ENCODE results near the gene LDLRAD3. TPM values are rescaled to one million over a fixed set of nuclear protein-coding genes. Genes with fewer than 3 reads are reported as not detected.

LDLRAD3 gene
- total RNA-seq, 1 experiment from 2014 or later: 14.6 TPM

DNA sequence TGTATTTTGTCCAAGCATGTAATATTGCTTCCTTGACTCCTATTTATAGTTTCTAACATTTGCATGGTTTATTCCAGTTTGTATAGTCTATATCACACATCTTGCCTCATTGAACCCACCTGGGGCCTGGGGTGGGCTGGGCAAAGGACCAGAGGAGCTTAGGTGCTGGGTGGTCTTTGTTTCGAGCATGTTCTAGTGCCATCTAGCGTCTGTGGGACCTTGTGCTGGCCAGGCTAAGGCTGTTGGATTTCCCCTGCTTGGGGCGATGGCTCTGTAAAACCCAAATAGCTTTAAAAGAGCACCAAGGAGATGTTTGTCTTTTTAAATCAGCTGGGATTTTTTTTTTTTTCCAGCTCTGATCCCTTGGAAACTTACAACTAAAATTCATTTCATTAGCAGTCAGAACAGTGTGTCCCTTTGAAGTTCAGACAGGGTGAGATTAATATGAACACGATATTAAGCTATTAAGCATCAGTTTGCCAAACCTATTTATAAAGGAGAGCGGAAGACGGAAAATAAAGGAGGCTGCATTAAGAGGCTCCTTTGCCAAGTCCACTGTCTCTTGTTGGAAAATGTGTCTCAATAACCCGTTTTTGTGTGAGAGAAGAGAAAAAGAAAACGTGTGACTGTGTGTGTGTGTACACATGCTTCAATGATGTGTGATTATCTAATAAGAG, 188.0 kb downstream of the LDLRAD3 start:
- DNase-seq (ENCODE audit: low spot score): peak; percentile 23

DNA sequence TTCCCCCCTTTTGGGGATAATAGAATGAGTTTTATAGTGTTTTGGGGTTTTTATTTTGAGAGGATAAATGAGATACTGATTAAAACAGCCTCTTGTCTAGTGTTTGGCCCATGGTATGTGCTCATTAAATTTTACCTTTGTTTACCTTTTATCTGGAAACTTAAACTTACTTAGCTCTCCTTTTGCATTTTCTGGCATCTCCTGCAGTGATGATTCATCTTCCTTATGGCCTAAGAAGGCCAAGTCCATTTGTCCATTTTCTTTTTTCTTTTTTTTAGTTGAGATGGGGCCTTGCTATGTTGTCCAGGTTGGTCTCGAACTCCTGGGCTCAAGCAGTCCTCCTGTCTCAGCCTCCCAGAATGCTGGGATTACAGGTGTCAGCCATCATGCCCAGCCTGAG, 189.1 kb downstream of the LDLRAD3 start:
- no peak for DNase-seq (ENCODE audit: low spot score)

DNA sequence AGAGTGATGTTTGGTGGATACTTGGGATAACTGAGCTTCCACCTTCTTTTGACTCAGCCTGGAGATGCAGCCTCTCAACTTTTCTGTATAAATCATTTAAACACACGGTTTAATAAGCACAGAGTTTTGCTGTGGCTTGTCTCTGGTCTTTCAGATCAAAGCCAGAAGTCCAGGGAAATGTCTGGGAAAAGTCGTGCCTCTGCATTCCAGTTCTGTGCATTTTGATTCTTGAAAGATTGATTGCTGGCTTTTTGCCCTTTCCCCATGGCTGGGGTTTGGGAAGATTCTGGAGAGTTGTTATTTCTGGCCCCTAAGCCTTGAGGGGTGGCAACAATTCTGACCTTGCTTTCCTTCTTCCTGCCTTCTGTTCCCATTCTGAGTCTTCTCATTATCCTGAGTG, 191.2 kb downstream of the LDLRAD3 start:
- no peak for DNase-seq (ENCODE audit: low spot score)

DNA sequence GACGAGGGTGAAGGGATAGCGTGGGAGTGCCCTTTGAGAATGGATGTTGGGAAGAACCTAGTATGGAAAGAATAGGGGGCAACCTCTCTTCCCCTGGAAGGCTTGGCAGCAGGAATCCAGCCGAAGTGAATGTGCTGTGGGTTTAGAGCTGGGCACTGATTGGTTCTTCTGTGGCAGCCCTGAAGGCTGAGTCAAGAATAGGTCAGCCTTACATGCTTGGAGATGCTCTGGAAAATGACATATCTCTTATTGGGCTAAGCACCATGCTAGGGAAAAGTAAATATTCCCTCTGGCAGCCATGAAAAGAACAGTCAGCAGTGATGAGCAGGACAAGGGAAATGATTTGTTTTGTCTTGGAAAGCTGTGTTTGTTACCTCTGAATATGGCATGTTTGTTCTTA, 195.9 kb downstream of the LDLRAD3 start:
- no peak for DNase-seq (ENCODE audit: low spot score)

DNA sequence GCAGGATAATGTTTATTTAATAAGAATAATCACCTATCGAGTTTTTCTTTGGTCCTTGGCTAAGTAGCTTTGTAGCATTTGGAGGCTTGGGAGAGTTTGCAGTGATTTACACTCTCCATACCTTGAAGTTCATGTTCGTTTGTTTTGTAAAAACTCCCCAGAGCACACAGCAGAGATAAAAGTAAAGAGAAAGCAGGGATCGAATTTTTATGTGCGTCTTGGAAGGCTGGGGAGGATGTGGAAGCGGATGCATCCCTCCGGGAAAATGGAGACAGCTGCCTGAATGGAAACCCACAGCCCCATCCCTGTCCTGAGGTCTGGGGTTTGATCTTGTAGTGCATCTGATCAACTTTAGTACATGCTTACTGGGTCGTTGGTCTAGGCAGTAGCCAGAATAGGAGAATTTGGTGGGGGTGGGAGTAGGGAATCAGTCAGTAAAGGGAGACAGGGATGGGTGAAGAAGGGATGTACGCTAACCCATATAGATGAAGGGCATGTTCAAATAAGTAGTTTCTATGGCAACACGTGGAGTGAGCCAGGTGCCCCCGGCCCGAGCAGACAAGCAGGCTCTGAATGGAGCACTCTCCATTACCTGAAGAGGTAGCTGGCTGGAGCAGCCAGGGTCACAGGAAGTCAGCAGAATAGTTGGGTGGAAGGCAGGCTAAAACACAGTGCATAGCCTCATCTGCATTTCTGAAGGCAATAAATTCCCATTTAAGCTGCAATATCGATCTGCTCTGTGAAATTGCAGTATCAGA, 197.5 kb downstream of the LDLRAD3 start:
- no peak for DNase-seq (ENCODE audit: low spot score)

DNA sequence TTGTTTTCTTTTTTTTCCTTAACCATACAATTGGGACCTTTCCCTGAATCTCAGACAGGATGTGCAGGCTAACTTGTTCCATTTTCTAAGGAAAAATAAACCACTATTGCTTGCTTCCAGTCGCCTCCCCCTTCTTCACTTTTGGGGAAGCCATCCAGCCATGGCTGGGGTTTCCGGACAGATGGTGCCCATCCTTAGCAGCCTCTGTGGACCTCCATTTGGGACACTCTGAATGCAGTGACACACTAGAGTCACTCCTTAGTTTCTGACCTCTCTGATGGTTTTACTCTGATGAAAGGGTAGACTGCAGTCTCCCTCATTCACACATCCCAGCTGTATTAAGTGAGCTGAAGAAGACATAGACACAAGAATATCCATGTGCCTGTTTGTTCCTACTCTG, 198.1 kb downstream of the LDLRAD3 start:
- DNase-seq (ENCODE audit: low spot score): no peak

DNA sequence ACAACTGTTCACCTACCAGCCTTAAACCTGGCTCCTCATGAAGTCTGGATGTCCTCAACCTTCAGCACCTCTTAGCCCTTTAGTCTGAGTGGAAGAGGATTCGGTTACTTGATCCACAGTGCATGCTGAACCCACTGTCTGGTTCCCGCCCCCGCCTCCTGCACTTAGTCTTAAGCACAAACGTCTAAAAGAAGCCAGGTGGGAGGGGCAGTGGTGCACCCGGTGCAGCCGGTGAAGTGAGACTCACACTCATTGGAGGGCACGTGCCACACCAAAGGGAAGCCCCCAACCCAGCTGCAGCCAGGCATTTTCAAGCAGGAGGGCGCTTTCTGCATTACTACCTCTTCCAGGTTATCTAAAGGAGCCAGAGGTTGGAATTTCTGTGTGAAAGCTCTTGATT, 198.6 kb downstream of the LDLRAD3 start:
- DNase-seq (ENCODE audit: low spot score): no peak

DNA sequence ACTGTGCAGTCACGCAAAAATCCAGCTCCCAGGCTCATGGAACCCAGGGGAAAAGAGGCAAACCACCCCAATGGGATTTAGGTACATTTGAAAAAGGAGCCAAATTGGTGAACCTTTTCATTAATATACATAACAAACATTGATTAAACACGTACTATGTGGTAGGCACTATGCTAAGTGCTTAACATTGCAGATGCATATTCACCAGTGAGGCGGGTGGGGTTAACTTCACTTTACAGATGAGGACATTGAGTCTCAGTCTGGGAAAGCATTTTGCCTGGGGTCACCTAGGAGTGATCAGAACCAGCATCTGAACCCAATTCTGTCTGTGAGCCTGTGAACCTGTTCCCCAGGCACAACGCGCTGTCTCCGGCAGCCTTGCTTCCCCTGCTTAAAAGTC, 199.0 kb downstream of the LDLRAD3 start:
- no peak for DNase-seq (ENCODE audit: low spot score)

DNA sequence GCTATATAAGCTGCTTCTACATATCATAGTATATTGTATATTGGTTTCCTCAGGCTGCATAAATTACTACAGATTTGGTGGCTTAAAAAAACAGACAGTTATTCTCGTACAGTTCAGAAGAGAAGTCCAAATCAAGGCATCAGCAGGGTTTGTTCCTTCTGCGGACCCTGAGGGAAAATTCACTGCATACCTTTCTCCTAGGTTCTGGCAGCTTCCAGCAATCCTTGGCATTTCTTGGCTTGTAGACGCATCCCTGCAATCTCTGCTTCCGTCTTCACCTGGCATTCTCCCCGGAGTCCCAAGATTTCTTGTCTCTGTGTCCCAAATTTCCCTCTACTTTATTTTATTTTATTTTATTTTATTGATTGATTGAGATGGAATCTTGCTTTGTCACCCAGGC, 202.6 kb downstream of the LDLRAD3 start:
- no peak for DNase-seq (ENCODE audit: low spot score)

DNA sequence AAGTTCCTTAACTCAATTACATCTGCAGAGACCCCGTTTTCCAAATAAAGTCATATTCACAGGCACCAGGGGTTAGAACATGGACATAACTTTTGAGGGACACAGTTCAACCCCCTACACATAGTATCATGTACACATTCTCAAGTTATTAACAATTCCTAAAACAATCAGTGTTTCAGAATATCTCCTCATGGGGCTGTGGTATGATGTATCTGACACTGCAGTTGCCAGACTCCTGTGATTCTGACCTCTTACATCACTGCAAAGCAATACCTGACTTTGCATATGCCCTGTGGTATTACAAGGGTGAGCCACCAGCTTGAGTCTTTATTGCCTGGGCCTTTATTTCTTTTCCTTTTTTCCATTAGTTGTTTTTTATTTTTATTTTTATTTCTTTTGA, 203.6 kb downstream of the LDLRAD3 start:
- DNase-seq (ENCODE audit: low spot score): no peak

DNA sequence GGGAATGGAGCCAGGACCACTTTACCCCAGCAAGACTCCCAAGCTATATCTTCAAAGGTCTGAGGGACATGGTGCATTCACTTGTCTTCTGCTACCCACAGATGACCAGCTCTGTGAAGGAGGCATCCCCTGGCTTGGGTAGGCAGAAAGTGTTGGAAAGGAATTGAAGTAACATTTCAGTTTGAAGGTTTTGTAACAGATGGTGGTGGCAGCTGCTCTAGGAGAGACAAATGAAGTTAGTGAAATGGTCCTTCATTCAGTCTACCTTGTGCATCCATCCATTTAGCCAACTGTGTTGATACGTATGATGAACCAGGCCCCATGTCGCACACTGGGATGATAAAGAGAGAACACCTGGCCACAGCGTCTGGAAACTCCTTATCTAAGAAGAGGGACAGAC, 204.8 kb downstream of the LDLRAD3 start:
- DNase-seq (ENCODE audit: low spot score): no peak

DNA sequence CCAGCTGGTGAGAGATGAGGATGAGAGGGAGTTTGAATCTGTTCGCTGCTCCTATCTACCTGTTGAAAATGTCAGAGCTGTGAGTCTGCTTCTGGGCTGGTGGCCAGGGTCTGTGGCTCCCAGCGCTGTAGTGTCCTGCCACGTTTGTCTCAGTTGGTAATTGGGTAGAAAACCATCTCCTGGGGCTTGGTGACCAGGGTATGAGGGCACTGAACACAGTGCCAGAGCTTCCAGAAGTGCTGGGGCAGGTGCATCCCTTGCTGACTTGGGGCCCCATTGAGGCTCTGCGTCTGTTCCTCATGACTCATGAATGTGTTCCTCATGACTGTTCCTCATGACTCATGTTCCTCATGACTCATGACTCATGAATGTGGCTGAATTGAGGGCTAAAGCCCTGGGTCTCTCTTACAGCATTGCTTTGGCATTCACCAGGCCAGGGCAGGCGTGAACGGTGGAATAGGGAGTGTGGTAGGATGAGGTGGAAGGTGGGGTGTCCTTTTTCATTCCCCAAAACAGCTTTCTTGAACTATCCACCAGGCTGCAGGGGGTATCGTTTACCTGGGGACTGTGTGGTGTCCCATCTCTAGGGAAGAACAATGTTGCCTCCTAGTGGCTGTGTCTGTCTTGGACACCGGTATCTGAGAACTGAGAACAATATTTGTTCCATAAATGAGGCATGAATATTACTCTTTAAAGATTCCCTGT, 205.8 kb downstream of the LDLRAD3 start:
- DNase-seq (ENCODE audit: low spot score): peak; percentile 100

DNA sequence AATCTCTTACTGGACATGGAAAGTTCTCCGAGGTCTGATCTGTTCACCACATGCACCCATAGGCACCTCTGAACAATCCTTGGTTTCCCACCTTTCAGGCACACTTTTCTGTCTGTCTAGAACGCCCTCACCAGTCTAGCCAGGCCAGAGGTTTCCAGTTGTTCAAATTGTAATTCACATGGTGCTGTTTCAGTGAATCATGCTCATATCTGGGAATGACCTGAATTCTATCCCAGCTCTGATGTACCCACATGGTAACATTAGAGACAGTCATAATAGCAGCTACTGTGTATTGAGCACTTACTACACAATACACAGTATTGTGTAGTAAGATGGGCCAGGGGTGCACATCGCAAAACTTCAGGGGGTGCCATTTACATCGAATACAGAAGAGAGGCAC, 207.1 kb downstream of the LDLRAD3 start:
- DNase-seq (ENCODE audit: low spot score): no peak

DNA sequence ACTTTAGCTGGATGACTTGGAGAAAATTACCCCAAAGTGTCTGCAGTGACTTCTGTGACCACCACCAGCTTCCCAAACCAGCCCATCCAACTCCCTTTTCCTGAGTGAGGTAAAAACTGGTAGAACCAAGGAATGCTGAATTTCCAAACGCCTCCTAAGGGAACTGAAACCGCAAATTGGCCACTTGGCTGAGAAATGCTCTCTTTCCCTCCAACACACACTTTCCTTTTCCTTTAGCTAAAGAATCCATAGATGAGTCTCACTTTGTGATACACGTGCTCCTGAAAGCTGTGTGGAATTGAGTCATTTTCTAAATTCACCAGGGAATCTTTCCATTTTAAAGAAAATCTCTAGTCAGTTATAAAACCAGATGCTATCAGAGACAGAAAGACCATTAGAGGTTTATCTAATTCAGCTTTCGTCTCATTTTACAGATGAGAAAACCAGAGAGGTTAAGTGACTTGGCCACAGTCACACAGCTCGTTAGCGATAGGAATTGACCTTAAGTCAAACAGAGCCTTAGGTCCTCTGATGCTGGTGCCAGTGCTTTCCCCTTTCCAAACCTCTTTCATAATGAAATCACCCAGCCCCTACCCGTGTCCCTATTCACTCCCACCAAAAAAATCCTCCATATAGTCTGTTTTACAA, 208.2 kb downstream of the LDLRAD3 start:
- DNase-seq (ENCODE audit: low spot score): no peak

DNA sequence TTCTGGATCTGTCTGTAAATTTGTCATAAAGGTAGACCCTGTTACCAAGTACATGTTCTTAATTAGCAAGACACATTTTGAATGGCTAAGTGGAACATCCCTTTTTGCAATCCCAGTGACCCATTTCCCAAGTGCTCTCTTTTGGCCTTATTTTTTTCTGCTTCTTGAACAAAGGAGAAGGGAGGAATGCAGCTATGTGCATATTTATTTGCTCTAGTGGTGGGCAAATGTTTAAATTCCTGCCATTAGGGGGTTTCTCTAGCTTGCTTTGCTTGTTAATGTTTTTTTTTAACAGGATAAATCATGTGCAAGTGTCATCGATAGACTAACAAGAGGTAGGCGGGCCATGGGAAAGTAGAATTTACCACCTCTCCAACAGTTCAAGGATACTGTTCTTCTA, 209.7 kb downstream of the LDLRAD3 start:
- DNase-seq (ENCODE audit: low spot score): no peak

DNA sequence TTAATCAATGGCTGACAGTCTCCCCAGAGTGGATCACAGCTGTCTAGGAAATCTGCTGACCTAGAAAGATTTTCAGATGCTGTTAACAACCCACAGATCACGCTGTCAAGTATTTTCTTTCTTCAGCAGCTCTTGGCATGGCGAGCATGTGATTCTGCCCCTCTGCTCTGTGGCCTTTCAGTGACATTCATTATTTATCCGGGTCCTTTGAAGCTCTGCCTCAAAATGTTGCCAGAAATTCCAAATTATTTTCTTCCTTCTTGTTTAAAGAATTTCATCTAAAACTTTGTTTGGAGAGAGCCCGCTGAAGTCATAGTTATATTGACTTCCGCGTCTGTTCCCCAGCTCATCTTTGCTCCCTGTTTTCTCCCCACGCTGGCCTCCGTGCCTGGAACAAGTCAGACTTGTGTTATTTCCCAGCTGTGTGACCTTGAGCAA, 211.3 kb downstream of the LDLRAD3 start:
- DNase-seq (ENCODE audit: low spot score): no peak

DNA sequence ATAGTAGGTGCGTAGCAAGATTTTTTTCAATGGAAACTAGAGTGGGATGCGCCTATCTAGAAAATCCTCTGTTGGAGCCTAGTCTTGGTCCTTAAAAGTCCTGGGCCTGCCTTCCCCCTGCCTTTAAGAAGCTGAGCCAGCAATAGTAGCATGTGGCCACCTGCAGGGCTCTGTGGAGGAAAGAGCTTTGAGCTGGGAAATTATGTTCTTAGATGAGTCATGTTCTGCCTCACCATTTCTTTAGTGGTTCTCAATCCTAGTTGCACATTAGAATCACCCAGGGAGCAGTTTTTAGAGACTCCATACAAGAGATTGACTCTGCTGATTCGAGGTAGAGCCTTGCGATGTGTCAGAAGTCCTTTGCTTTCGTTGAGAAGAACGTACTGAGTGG, 211.9 kb downstream of the LDLRAD3 start:
- DNase-seq (ENCODE audit: low spot score): peak; percentile 81

DNA sequence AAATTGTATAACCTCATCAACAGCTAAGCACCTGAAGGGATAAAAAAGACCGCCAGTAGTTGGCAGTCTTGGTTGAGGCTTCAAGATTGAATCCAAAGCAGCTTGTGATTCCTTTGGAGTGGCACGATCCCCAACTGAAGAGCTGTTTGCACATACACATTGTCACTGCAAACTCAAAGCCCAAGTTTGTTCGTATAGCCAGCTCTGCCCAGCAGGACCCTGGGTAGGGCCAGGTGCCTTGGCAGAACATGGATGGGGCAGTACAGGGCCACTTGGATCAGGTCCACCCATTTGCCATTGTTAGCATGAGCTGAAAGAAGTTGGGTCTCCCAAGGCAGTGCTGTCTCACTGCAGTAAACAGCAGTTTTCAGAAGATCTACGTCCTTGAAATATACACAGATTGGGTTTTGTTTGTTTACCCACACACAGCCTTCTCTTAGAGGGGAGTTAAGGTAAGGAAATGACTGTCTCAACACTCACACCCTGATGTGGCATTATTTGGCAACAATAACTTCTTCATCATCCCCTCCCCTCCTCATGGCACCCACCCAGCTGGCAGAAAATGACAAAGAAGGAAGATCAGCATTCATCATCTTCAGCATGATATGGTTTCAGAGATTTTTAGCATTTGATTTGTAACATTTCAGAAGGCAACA, 212.4 kb downstream of the LDLRAD3 start:
- DNase-seq (ENCODE audit: low spot score): peak; percentile 52

DNA sequence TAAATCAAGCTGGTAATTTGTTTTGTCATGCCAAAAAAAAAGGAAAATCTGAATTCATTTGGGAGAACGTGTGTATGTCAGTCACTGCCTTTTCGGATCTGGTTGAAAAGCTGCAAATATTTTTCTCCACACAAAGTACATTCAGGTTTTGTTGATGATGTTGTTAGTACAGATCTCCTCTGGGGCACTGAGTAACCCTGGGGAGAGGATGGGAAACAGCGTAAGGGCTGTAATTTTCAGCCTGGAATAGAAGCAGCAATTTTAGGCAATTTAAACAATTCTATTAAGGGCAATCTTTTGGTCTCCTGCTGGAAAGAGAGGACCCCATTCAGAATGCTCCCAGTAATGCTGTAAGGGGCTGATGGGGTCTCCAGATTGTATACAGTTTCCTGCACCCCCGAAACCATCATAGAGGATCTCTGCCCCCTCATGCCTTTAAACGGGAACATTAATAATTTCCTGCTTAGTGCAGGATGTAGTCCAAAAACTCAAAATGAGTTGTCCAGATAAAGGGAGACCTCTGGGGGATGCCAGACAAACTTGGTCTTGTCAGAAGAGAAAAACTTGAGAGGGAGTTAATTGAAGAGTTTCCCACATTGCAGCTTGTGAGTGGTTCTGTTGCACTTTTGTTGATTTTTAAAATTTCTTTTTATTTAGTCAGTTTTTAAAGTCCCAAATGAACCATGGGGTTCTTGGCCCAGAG, 213.1 kb downstream of the LDLRAD3 start:
- DNase-seq (ENCODE audit: low spot score): no peak

DNA sequence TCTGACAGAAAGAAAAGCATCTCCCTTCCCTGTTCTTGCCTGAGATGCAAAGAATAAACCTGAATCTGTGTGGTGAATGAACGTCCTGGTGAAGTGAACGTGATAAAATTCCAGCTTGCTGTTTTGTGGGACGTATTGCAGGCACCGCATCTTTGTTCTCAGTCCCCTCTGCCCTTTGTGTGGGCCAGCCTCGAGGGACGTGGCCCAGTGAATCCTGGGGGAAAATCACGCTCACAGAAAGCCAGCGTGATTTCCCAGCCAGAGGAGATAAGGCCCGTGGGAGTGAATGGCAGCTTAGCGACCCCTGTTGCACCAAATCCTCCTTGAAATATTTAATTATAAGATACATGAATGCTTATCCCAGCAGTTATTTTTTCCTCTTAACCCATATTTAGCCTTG, 216.2 kb downstream of the LDLRAD3 start:
- no peak for DNase-seq (ENCODE audit: low spot score)

DNA sequence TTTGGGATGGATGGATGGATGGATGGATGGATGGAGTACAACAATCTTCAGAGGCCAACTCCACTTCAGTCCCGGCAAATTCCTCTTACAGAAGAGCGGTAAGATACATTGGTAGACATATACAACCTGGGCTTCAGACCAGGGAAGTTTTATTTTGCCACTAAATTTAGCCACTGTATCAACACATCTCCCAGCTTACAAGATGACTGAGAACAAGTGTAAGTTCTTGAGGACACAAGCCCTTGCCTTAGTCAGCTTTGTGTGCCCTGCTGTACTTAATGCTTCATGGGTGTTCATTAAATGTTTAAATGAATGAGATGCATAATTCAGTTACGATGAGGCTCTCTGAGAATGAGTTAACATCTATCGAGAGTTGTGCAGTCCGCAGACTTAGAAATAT, 217.7 kb downstream of the LDLRAD3 start:
- DNase-seq (ENCODE audit: low spot score): no peak

All from A172 (cell line).